HepG2 (cell line): Measurements from ENCODE around the gene SLC13A5. TPM values are rescaled to one million over a fixed set of nuclear protein-coding genes. Genes with fewer than 3 reads are reported as not detected.

Source experiments
- CAMTA2 ChIP-seq: sonication (generic); formaldehyde crosslinking; IDR thresholded peaks from 2 replicates; pipeline ENCODE4 v1.4.0; 2020; ENCODE audit warnings: mild to moderate bottlenecking, missing genetic modification reagents, borderline replicate concordance
- CERS6 ChIP-seq: sonication (generic); formaldehyde crosslinking; IDR thresholded peaks from 2 replicates; pipeline ENCODE4 v1.5.0; 2020; ENCODE audit warnings: missing genetic modification reagents
- DNMT3B ChIP-seq: conservative IDR thresholded peaks from 2 replicates; pipeline ENCODE4 v1.6.1; 2016; ENCODE audit warnings: missing biosample characterization, control low read depth
- DPF2 ChIP-seq: sonication (generic); formaldehyde crosslinking; IDR thresholded peaks from 2 replicates; pipeline ENCODE4 v1.4.0; 2020; ENCODE audit warnings: mild to moderate bottlenecking, low read depth, missing genetic modification reagents, borderline replicate concordance
- ELF3 ChIP-seq: IDR thresholded peaks from 2 replicates; pipeline ENCODE4 v1.6.1; 2016; ENCODE audit warnings: missing genetic modification reagents, missing compliant biosample characterization
- KLF16 ChIP-seq, 2 experiments: sonication (generic) in 1 of 2; formaldehyde crosslinking in 1 of 2; IDR thresholded peaks; 2 replicates each; pipeline versions ENCODE4 v1.6.1 to v1.8.0; 2016 to 2023; ENCODE audit warnings: missing genetic modification reagents in 2 of 2, missing compliant biosample characterization in 1 of 2
- MAFF ChIP-seq: IDR thresholded peaks from 2 replicates; pipeline ENCODE4 v1.6.1; 2011; ENCODE audit warnings: low read depth, low read length, improper control_type of control experiment
- MXD3 ChIP-seq: IDR thresholded peaks from 2 replicates; pipeline ENCODE4 v1.6.1; 2016; ENCODE audit warnings: mild to moderate bottlenecking, missing biosample characterization, missing genetic modification reagents
- PAXIP1 ChIP-seq: sonication (generic); formaldehyde crosslinking; conservative IDR thresholded peaks from 2 replicates; pipeline ENCODE4 v1.4.0; 2020; ENCODE audit warnings: mild to moderate bottlenecking, missing genetic modification reagents, moderate library complexity
- POGK ChIP-seq: sonication (generic); formaldehyde crosslinking; conservative IDR thresholded peaks from 2 replicates; pipeline ENCODE4 v1.8.0; 2022; ENCODE audit warnings: mild to moderate bottlenecking, moderate library complexity, missing genetic modification reagents
- SAFB2 ChIP-seq: sonication (generic); formaldehyde crosslinking; IDR thresholded peaks from 2 replicates; pipeline ENCODE4 v1.5.1; 2020; ENCODE audit warnings: missing genetic modification reagents, low read depth, mild to moderate bottlenecking, borderline replicate concordance
- ZBTB40 ChIP-seq, 2 experiments: fragments of 450-650 bp in 1 of 2; sonication (generic) in 1 of 2; formaldehyde crosslinking in 1 of 2; IDR thresholded peaks; 2 replicates each; pipeline versions ENCODE4 v1.6.1 to v1.8.0; 2016 to 2022; ENCODE audit warnings: antibody characterized with exemption in 1 of 2, mild to moderate bottlenecking in 1 of 2, missing genetic modification reagents in 1 of 2
- ZNF501 ChIP-seq: sonication (generic); formaldehyde crosslinking; IDR thresholded peaks from 2 replicates; pipeline ENCODE4 v1.5.1; 2020; ENCODE audit warnings: mild to moderate bottlenecking, moderate library complexity, missing genetic modification reagents
- polyA plus RNA-seq, 8 experiments: library from polyadenylated mRNA; depleted of rRNA in 3 of 8; stranded (reverse) in 7 of 8; unstranded in 1 of 8; fragments of >200 nt; fragmentation: Illumina TruSeq in 4 of 8; extraction: Trizol in 4 of 8; gene quantifications; 2 replicates each; pipeline versions ENCODE4 v1.2.1 to v1.2.3, GENCODE V29; 2011 to 2016; ENCODE audit warnings: low read depth in 4 of 8, missing spikeins in 1 of 8, mixed read lengths in 1 of 8; ENCODE audit not compliant: insufficient read depth in 1 of 8
- total RNA-seq, 5 experiments: library from RNA; depleted of rRNA; stranded (reverse); fragments of >200 nt; fragmentation: Illumina TruSeq; extraction: Trizol; gene quantifications; 2 replicates each; pipeline ENCODE4 v1.2.3, GENCODE V29; 2016; ENCODE audit warnings: low read depth in 1 of 5

Gene SLC13A5
- total and polyA plus RNA-seq, 2 of the 13 experiments (the other 11 are each of a cell fraction or from before 2014, with no cell fraction given) = 42.8 to 310 TPM

- no peak for TF ChIP-seq PAXIP1 (CRISPR knock-in tag)
- TF ChIP-seq MAFF = no peak
- no peak for TF ChIP-seq POGK (CRISPR knock-in tag)
- TF ChIP-seq CAMTA2 = no peak
- TF ChIP-seq ZBTB40 (IDR thresholded peaks at IDR 0.05) = peak; percentile 56
- TF ChIP-seq ZBTB40 (CRISPR knock-in tag; IDR thresholded peaks at IDR 0.05) = peak; percentile 33; the same call in 1 of the 2 replicates
- TF ChIP-seq KLF16 (CRISPR knock-in tag; IDR thresholded peaks at IDR 0.05) = no peak
- TF ChIP-seq SAFB2 (CRISPR knock-in tag) = no peak
- no peak for TF ChIP-seq MXD3 (CRISPR knock-in tag)
- TF ChIP-seq ELF3 (CRISPR knock-in tag) = no peak
- no peak for TF ChIP-seq DPF2 (CRISPR knock-in tag)
- no peak for TF ChIP-seq ZNF501 (CRISPR knock-in tag)
- no peak for TF ChIP-seq DNMT3B
- TF ChIP-seq CERS6 = no peak
Observed at GRCh38 chr17:6716736-6717135, 3.6 kb upstream of the SLC13A5 start (continued).
